ENCODE data around the gene SLC25A47.

The SLC25A47 gene

DNA sequence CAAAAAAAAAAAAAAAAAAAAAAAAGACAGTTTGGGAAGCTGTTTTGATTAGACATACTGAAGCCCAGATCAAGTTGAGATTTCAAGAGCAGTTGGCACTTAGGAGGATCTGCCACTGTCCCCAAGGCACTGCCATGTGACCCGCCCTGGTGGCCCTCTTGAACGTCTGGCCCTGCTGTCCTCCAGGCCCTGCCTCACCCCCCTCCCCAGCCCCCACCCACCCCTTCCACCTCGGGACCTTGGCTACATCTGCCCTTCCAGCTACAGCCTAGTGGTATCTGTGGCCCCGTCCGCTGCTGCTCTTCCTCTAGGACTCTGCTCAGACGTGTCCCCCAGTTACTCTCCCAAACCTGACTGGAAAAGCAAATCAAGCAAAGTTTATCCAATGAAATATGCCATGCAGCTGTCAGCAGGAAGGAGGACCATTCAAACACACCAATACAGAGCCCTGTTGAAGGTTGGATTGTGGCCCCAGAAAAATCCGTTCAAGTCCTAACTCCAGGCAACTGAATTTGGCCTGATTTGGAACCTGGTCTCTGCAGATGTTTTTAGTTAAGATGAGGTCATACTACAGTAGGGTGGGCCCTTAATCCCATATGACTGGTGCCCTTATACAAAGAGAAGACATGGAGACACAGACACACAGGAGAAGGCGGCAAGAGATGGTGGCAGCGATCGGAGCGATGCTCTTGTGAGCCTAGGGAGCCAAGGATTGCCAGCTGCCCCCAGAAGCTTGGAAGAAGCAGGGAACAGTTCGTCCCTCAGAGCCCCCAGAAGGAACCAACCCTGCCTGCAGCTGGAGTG, 34.6 kb upstream of the SLC25A47 start:
- no peaks in the 10 kb centered on the region for H3K9me2 ChIP-seq (replicated peaks; ENCODE audit: control insufficient read depth, low read length)
- peaks cover 4% of the 10 kb centered on the region; the same call in 1 of the 2 replicates for H4K20me1 ChIP-seq (ENCODE audit: control insufficient read depth, insufficient read depth, low read depth, low read length)
- peaks cover 4% of the 10 kb centered on the region; the same call in 1 of the 2 replicates for H3F3A ChIP-seq (ENCODE audit: control insufficient read depth, insufficient read depth)
- peaks cover 4% of the 10 kb centered on the region; the same call in 1 of the 2 replicates for H3K79me2 ChIP-seq (ENCODE audit: control insufficient read depth, low read length)
- H3K9me3 ChIP-seq (ENCODE audit: control insufficient read depth, insufficient read depth, low read length), result no peaks in the 10 kb centered on the region
- no peaks in the 10 kb centered on the region for H3K36me3 ChIP-seq (ENCODE audit: control insufficient read depth, low read length)
- TF ChIP-seq EZH2phosphoT487 (IDR thresholded peaks at IDR 0.05; ENCODE audit: borderline replicate concordance, low read length), result no peak
- TF ChIP-seq, protein P1, sequence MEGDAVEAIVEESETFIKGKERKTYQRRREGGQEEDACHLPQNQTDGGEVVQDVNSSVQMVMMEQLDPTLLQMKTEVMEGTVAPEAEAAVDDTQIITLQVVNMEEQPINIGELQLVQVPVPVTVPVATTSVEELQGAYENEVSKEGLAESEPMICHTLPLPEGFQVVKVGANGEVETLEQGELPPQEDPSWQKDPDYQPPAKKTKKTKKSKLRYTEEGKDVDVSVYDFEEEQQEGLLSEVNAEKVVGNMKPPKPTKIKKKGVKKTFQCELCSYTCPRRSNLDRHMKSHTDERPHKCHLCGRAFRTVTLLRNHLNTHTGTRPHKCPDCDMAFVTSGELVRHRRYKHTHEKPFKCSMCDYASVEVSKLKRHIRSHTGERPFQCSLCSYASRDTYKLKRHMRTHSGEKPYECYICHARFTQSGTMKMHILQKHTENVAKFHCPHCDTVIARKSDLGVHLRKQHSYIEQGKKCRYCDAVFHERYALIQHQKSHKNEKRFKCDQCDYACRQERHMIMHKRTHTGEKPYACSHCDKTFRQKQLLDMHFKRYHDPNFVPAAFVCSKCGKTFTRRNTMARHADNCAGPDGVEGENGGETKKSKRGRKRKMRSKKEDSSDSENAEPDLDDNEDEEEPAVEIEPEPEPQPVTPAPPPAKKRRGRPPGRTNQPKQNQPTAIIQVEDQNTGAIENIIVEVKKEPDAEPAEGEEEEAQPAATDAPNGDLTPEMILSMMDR (IDR thresholded peaks at IDR 0.05; ENCODE audit: low read depth, low read length, poor library complexity, severe bottlenecking), result no peak
- no peak overlapping the region for H3K4me2 ChIP-seq (ENCODE audit: low read length)
- H3K4me3 ChIP-seq (ENCODE audit: low read length), result no peak overlapping the region
- no peak overlapping the region for H3K27ac ChIP-seq (ENCODE audit: low read depth, low read length)
- H3K27me3 ChIP-seq (ENCODE audit: control insufficient read depth, low read length), result no peaks in the 10 kb centered on the region
- peaks cover 21% of the 10 kb centered on the region for H3K4me1 ChIP-seq (ENCODE audit: control insufficient read depth, low read length)

GRCh38 chr14:100289916-100290606, 33.1 kb upstream of the SLC25A47 start:
- Histone ChIP-seq H3K27ac (ENCODE audit: low read depth, low read length) (no peak overlapping the region), H3K9me3 (ENCODE audit: control insufficient read depth, insufficient read depth, low read length) (no peaks in the 10 kb centered on the region), H3K4me2 (ENCODE audit: low read length) (no peak overlapping the region)

DNA sequence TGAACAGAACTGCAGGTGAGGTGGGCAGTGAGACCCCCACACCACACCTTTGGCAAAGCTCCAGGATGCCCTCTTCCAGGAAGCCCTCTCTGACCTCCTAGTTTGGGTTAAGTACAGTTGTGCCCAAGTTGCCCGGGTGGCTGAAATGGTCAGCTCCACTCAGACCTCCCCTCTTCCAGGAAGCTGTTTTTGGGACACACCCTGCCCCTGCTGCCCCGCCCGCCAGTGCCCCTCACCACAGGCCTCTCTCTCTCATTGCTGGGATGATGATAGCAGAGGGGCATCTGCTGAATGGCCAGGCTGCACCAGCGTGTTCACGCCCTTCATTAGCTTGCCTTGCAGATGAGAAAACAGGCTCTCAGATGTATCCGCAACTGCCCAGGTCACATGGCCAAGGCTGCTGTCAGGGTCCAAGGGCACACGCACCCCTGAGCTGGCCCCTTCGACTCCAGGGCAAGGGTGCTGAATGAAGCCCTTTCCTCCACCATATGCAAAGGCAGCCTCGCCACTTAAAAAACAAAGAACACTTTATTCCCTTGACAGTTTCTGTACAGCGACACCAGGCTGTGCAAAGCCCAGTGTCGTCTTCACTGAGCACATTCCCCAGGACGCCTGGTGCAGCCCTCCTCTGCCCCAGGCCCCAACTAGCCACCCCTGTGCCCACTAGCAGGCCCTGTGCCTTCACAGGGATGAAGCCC, 32.4 kb upstream of the SLC25A47 start:
- H3K9me3 ChIP-seq (ENCODE audit: control insufficient read depth, insufficient read depth, low read length), result no peaks in the 10 kb centered on the region
- no peaks in the 10 kb centered on the region for H3F3A ChIP-seq (ENCODE audit: control insufficient read depth, insufficient read depth)
- no peak overlapping the region for H3K4me2 ChIP-seq (ENCODE audit: low read length)
- H4K20me1 ChIP-seq (ENCODE audit: control insufficient read depth, insufficient read depth, low read depth, low read length), result peaks cover 4% of the 10 kb centered on the region; the same call in 1 of the 2 replicates
- no peaks in the 10 kb centered on the region for H3K9me2 ChIP-seq (replicated peaks; ENCODE audit: control insufficient read depth, low read length)
- H3K79me2 ChIP-seq (ENCODE audit: control insufficient read depth, low read length), result peaks cover 4% of the 10 kb centered on the region; the same call in 1 of the 2 replicates
- TF ChIP-seq, protein P1 (IDR thresholded peaks at IDR 0.05; ENCODE audit: low read depth, low read length, poor library complexity, severe bottlenecking), result no peak
- TF ChIP-seq EZH2phosphoT487 (IDR thresholded peaks at IDR 0.05; ENCODE audit: borderline replicate concordance, low read length), result no peak
- no peak overlapping the region for H3K4me3 ChIP-seq (ENCODE audit: low read length)
- peaks cover 28% of the 10 kb centered on the region for H3K4me1 ChIP-seq (ENCODE audit: control insufficient read depth, low read length)
- H3K27ac ChIP-seq (ENCODE audit: low read depth, low read length), result no peak overlapping the region
- H3K36me3 ChIP-seq (ENCODE audit: control insufficient read depth, low read length), result no peaks in the 10 kb centered on the region
- H3K27me3 ChIP-seq (ENCODE audit: control insufficient read depth, low read length), result no peaks in the 10 kb centered on the region

More at GRCh38 chr14:100289916-100290606, 33.1 kb upstream of the SLC25A47 start:
- H3K4me1 ChIP-seq (ENCODE audit: control insufficient read depth, low read length), result peaks cover 25% of the 10 kb centered on the region
- peaks cover 4% of the 10 kb centered on the region; the same call in 1 of the 2 replicates for H4K20me1 ChIP-seq (ENCODE audit: control insufficient read depth, insufficient read depth, low read depth, low read length)
- TF ChIP-seq, protein P1 (IDR thresholded peaks at IDR 0.05; ENCODE audit: low read depth, low read length, poor library complexity, severe bottlenecking), result no peak
- TF ChIP-seq EZH2phosphoT487 (IDR thresholded peaks at IDR 0.05; ENCODE audit: borderline replicate concordance, low read length), result no peak
- H3K79me2 ChIP-seq (ENCODE audit: control insufficient read depth, low read length), result peaks cover 4% of the 10 kb centered on the region; the same call in 1 of the 2 replicates
- H3F3A ChIP-seq (ENCODE audit: control insufficient read depth, insufficient read depth), result no peaks in the 10 kb centered on the region
- no peak overlapping the region for H3K4me3 ChIP-seq (ENCODE audit: low read length)
- H3K36me3 ChIP-seq (ENCODE audit: control insufficient read depth, low read length), result no peaks in the 10 kb centered on the region
- H3K9me2 ChIP-seq (replicated peaks; ENCODE audit: control insufficient read depth, low read length), result no peaks in the 10 kb centered on the region
- no peaks in the 10 kb centered on the region for H3K27me3 ChIP-seq (ENCODE audit: control insufficient read depth, low read length)
